Caco-2 (cell line): ENCODE measurements around the gene CLEC3B. TPM values are rescaled to one million over a fixed set of nuclear protein-coding genes. Genes with fewer than 3 reads are reported as not detected.

ENCODE experiments used
- BruUV-seq: library from RNA; stranded (reverse); fragments of 400-500 nt; replicated peaks from 2 replicates; lab custom pipeline; 2021; lab: Mats Ljungman, UMichigan
- CTCF ChIA-PET: fragments of 300-600 bp; sonication (Branson Sonifier 250); formaldehyde crosslinking; loops from one replicate; lab custom pipeline; 2022; ENCODE audit warnings: antibody characterized with exemption; lab: Charles Lee
- POLR2A ChIA-PET: fragments of 300-600 bp; sonication (Branson Sonifier 250); formaldehyde crosslinking; loops from one replicate; lab custom pipeline; 2022; ENCODE audit warnings: antibody characterized with exemption; lab: Charles Lee
- DNase-seq, 2 experiments: peaks; one replicate each; pipeline versions ENCODE4 v3.0.0 to v3.0.0-alpha.2; 2020 to 2022
- H3K27me3 ChIP-seq: replicated peaks from 2 replicates; pipeline ENCODE4 v1.6.0; 2011; ENCODE audit warnings: low read length; ENCODE audit not compliant: control insufficient read depth, insufficient read depth
- H3K36me3 ChIP-seq: 2 replicates; pipeline ENCODE4 v1.5.1; 2011; ENCODE audit warnings: low read length; ENCODE audit not compliant: control insufficient read depth, insufficient read depth
- H3K4me1 ChIP-seq: fragments of 250-450 bp; sonication (Bioruptor Pico); 2 replicates; pipeline ENCODE4 v1.5.1; 2020; ENCODE audit warnings: mild to moderate bottlenecking
- H3K4me3 ChIP-seq: 2 replicates; pipeline ENCODE4 v1.5.1; 2011; ENCODE audit warnings: low read depth, mild to moderate bottlenecking, control low read depth, low read length
- H3K9me3 ChIP-seq: fragments of 250-450 bp; sonication (Bioruptor Pico); 2 replicates; pipeline ENCODE4 v1.5.1; 2020; ENCODE audit warnings: mild to moderate bottlenecking, moderate library complexity
- H3K27ac Mint-ChIP-seq: one replicate; pipeline ENCODE4 v1.8.0; 2022; ENCODE audit warnings: mixed read lengths; ENCODE audit not compliant: unreplicated experiment
- H3K27me3 Mint-ChIP-seq: one replicate; pipeline ENCODE4 v1.8.0; 2022; ENCODE audit warnings: mixed read lengths; ENCODE audit not compliant: insufficient read depth, unreplicated experiment
- H3K36me3 Mint-ChIP-seq: one replicate; pipeline ENCODE4 v1.8.0; 2022; ENCODE audit warnings: mild to moderate bottlenecking, mixed read lengths; ENCODE audit not compliant: insufficient read depth, unreplicated experiment
- H3K4me1 Mint-ChIP-seq: one replicate; pipeline ENCODE4 v1.8.0; 2022; ENCODE audit warnings: low read depth, mixed read lengths; ENCODE audit not compliant: unreplicated experiment
- H3K4me3 Mint-ChIP-seq: one replicate; pipeline ENCODE4 v1.8.0; 2022; ENCODE audit warnings: mild to moderate bottlenecking, moderate library complexity, mixed read lengths; ENCODE audit not compliant: unreplicated experiment
- H3K9me3 Mint-ChIP-seq: one replicate; pipeline ENCODE4 v1.8.0; 2022; ENCODE audit warnings: mixed read lengths; ENCODE audit not compliant: unreplicated experiment
- CTCF ChIP-seq, 2 experiments: fragments of 200-600 bp in 1 of 2; IDR thresholded peaks; 1 replicate in 1 of 2; 2 replicates in 1 of 2; pipeline versions ENCODE4 v1.5.1 to v1.8.0; 2011 to 2022; ENCODE audit warnings: antibody characterized with exemption in 1 of 2, control low read depth in 1 of 2, inconsistent platforms in 1 of 2, low read depth in 1 of 2, low read length in 1 of 2, mild to moderate bottlenecking in 1 of 2, moderate library complexity in 1 of 2; ENCODE audit not compliant: insufficient read depth in 1 of 2, severe bottlenecking in 1 of 2, unreplicated experiment in 1 of 2
- intact Hi-C: fragments of 100-400 bp; cut with micrococcal nuclease; formaldehyde crosslinking; loops from one replicate; pipeline ENCODE4 v1.10.0; 2022; ENCODE audit not compliant: unreplicated experiment
- total RNA-seq: library from RNA; stranded (reverse); gene quantifications from 2 replicates; pipeline ENCODE4 v1.2.3, GENCODE V29; 2022

The CLEC3B gene
- total RNA-seq, 1 experiment from 2014 or later, result 1.1 TPM

- CTCF ChIA-PET, result no interaction called here
- BruUV-seq, result no TSS peak
- no peaks in the 10 kb centered on the region for H3K36me3 Mint-ChIP-seq
- POLR2A ChIA-PET, result no interaction called here
- no peaks in the 10 kb centered on the region for H3K9me3 Mint-ChIP-seq
- no peak overlapping the region for H3K27ac Mint-ChIP-seq
- no peak for TF ChIP-seq CTCF (IDR thresholded peaks at IDR 0.05; ENCODE audit: insufficient read depth in 1 of 2, low read depth in 1 of 2, low read length in 1 of 2, severe bottlenecking in 1 of 2, unreplicated experiment in 1 of 2)
- Histone ChIP-seq H3K9me3 (no peaks in the 10 kb centered on the region), H3K4me3 (no peak overlapping the region), H3K36me3 (no peaks in the 10 kb centered on the region), H3K4me1 (no peaks in the 10 kb centered on the region), H3K27me3 (no peaks in the 10 kb centered on the region)
- no peaks in the 10 kb centered on the region for H3K27me3 Mint-ChIP-seq
- no peak for DNase-seq
- intact Hi-C loops, result no loop called here
- H3K4me1 Mint-ChIP-seq, result peaks cover 6% of the 10 kb centered on the region
- H3K4me3 Mint-ChIP-seq, result no peak overlapping the region
Measured at GRCh38 chr3:45024542-45025255, 1.4 kb upstream of the CLEC3B start.

GRCh38 chr3:45026957-45027356 is 854 bp downstream of the CLEC3B start:
- Mint-ChIP-seq H3K9me3 (no peaks in the 10 kb centered on the region), H3K4me3 (no peak overlapping the region), H3K27me3 (no peaks in the 10 kb centered on the region), H3K36me3 (no peaks in the 10 kb centered on the region), H3K27ac (peak overlapping the region; percentile 59), H3K4me1 (no peaks in the 10 kb centered on the region)
- no peaks in the 10 kb centered on the region for H3K4me1 ChIP-seq
- no peak for DNase-seq
- intact Hi-C loops, result no loop called here
- no peaks in the 10 kb centered on the region for H3K9me3 ChIP-seq
- BruUV-seq, result no TSS peak
- ChIA-PET POLR2A (no interaction called here), CTCF (no interaction called here)
- H3K27me3 ChIP-seq, result no peaks in the 10 kb centered on the region
- H3K36me3 ChIP-seq, result no peaks in the 10 kb centered on the region
- TF ChIP-seq CTCF (IDR thresholded peaks at IDR 0.05; ENCODE audit: insufficient read depth in 1 of 2, low read depth in 1 of 2, low read length in 1 of 2, severe bottlenecking in 1 of 2, unreplicated experiment in 1 of 2), result no peak
- H3K4me3 ChIP-seq, result no peak overlapping the region

GRCh38 chr3:45027441-45027840 is 1.3 kb downstream of the CLEC3B start:
- Histone ChIP-seq H3K4me1 (no peaks in the 10 kb centered on the region), H3K27me3 (no peaks in the 10 kb centered on the region), H3K9me3 (no peaks in the 10 kb centered on the region), H3K36me3 (no peaks in the 10 kb centered on the region), H3K4me3 (no peak overlapping the region)
- intact Hi-C loops, result no loop called here
- BruUV-seq, result no TSS peak
- H3K9me3 Mint-ChIP-seq, result no peaks in the 10 kb centered on the region
- no peak for DNase-seq
- CTCF ChIA-PET, result no interaction called here
- no peak overlapping the region for H3K4me3 Mint-ChIP-seq
- H3K4me1 Mint-ChIP-seq, result no peaks in the 10 kb centered on the region
- no peak for TF ChIP-seq CTCF (IDR thresholded peaks at IDR 0.05; ENCODE audit: insufficient read depth in 1 of 2, low read depth in 1 of 2, low read length in 1 of 2, severe bottlenecking in 1 of 2, unreplicated experiment in 1 of 2)
- no peaks in the 10 kb centered on the region for H3K27me3 Mint-ChIP-seq
- H3K27ac Mint-ChIP-seq, result peak overlapping the region; percentile 59
- POLR2A ChIA-PET, result no interaction called here
- H3K36me3 Mint-ChIP-seq, result peaks cover 4% of the 10 kb centered on the region
